ENCODE measurements around the gene NPIPB5.
"Not testable (repeated sequence)": the region's sequence is repeated elsewhere in the genome, so short reads cannot be mapped to it uniquely, and the experiment has no call there.

NPIPB5 gene

DNA sequence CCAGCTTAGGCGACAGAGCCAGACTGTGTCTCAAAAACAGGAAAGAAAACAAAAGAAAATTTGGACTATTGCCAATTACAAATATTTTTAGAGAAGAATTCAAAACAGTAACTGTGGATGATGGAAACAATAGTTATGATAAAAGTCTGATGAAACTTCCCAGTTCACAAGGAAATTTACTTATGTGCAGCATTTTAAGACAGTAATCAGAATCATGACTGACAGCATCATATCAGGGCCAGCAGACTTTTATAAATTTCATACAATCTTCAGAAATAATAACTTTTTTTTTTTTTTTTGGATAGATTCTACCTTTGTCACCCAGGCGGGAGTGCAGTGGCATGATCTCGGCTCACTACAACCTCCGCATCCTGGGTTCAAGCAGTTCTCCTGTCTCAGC is at the start of gene NPIPB5:
Gene NPIPB5, plus strand, starts transcription at position 301 of the 400 bp plus-strand sequence. CDS start 2,911 bp downstream, outside the sequence.
- not testable (repeated sequence) for DNase-seq (ENCODE audit: low spot score)

- not testable (repeated sequence) for DNase-seq (ENCODE audit: low spot score)
Measured at GRCh38 chr16:22468846-22469245, 41.8 kb upstream of the NPIPB5 start.

- DNase-seq (ENCODE audit: low spot score): not testable (repeated sequence)
Measured at GRCh38 chr16:22537996-22538395, 27.3 kb downstream of the NPIPB5 start.

GRCh38 chr16:22544809-22545208 is 34.1 kb downstream of the NPIPB5 start:
- not testable (repeated sequence) for DNase-seq (ENCODE audit: low spot score)

GRCh38 chr16:22546630-22547029 is 35.9 kb downstream of the NPIPB5 start:
- DNase-seq (ENCODE audit: low spot score): not testable (repeated sequence)

GRCh38 chr16:22547170-22547765 is 36.6 kb downstream of the NPIPB5 start:
- DNase-seq (ENCODE audit: low spot score): not testable (repeated sequence)

GRCh38 chr16:22549853-22550252 is 39.2 kb downstream of the NPIPB5 start:
- not testable (repeated sequence) for DNase-seq (ENCODE audit: low spot score)

DNA sequence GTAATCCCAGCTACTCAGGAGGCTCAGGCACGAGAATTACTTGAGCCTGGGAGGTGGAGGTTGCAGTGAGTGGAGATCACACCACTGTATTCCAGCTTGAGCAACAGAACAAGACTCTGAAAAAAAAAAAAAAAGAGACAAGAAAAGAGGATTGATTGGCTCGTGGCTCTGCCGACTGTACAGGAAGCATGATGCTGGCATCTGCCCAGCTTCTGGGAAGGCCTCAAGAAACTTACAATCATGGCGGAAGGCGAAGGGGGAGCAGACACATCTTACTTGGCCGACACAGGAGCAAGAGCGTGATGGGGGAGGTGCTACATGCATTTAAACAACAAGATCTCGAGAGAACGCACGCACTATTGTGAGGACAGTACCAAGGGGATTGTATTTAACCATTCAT is 40.5 kb downstream of the NPIPB5 start:
- not testable (repeated sequence) for DNase-seq (ENCODE audit: low spot score)

DNA sequence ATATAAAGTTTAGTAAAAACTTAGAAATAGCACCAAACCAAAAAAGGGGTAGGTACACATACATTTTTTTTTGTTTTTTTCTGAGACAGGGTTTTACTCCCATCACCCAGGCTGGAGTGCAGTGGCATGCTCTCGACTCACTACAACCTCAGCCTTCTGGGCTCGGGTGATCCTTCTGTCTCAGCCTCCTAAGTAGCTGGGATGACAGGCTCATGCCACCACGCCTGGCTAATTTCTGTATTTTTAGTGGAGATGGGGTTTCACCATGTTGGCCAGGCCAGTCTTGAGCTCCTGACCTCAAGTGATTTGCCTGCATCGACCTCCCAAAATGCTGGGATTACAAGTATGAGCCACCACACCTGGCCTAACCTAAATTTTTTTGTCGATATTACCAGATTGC is 41.0 kb downstream of the NPIPB5 start:
- DNase-seq (ENCODE audit: low spot score): not testable (repeated sequence)

DNA sequence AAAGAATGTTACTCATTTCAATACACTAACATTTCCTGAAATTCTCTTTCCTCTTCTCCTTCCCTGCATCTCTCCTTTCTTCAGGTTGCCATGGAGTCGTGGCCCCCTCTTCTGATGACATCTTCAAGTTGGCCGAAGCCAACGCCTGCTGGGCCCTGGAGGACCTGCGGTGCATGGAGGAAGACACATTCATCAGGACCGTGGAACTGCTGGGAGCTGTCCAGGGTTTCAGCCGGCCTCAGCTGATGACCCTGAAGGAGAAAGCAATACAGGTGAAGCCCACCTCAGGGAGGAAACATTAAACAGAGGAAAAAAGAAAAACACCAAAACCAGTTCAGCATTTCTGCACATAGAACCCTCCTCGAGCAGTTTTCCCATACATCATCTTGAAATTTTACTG is 46.1 kb downstream of the NPIPB5 start:
- DNase-seq (ENCODE audit: low spot score): not testable (repeated sequence)
